Ecto neural progenitor cell (in vitro differentiated cells): ENCODE measurements around the gene CIC.

Experiments
- DNase-seq: peaks from one replicate; pipeline ENCODE4 v3.0.0-alpha.2; 2018; ENCODE audit warnings: low spot score

Gene CIC

DNA sequence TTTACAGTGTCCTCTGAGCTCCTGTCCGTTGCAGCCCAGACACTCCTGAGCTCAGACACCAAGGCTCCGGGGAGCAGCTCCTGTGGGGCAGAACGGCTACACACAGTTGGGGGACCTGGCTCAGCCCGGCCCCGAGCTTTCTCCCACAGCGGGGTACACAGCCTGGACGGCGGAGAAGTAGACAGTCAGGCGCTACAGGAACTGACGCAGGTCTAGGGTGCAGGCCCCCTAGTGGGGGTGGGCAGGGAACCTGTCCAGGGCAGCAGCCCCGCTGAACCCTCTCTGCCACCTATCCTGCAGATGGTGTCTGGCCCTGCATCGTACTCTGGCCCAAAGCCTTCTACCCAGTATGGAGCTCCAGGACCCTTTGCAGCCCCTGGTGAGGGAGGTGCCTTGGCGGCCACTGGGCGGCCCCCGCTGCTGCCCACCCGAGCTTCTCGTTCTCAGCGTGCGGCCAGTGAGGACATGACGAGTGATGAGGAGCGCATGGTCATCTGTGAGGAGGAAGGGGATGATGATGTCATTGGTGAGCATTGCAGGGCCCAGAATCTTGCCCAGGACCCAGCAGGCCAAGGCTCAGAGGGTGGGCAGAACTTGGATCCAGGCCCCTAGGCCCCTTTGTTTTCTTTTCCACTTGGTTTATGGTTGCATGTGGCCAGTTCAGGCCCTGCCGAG, 20.0 kb downstream of the CIC start:
- no peak for DNase-seq

DNA sequence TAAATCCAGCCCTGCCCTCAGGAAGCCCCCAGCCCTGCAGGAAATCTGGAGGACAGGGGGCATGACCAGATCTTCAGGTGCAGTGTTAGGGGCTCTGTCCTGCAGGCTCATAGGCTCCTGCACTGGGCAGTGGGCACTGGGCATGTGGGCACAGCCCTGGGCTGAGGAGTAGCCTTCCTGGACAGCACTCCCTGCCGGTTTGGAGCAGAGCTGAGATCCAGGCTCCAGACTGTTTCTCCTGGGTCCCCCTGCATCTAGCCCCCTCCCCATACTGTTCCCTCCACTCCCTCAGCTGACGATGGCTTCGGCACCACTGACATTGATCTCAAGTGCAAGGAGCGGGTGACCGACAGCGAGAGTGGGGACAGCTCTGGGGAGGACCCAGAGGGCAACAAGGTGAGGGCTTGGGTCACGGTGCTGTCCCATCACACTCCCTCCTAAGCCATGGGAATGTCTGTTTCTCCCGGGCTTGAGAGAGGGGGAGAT, 20.5 kb downstream of the CIC start:
- DNase-seq: no peak

- no peak for DNase-seq
These were observed 21.1 kb downstream of the CIC start for GRCh38 chr19:42290136-42290522.

- no peak for DNase-seq
These were observed 21.7 kb downstream of the CIC start for GRCh38 chr19:42290523-42291434.

DNA sequence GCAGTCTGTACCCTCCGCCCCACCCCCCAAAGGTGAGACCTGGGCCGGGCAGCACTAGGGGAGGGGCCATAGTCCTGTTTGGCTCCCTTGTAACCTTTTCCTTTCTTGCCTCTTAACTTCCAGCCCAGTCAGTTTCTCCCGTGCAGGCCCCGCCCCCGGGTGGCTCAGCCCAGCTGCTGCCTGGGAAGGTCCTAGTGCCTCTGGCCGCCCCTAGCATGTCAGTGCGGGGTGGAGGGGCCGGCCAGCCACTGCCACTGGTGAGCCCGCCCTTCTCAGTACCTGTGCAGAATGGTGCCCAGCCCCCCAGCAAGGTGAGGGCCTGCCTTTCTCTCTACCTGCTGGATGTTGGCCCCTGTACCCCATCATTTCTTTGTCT, 22.4 kb downstream of the CIC start:
- no peak for DNase-seq

- no peak for DNase-seq
These were observed 23.2 kb downstream of the CIC start for GRCh38 chr19:42292042-42292960.

DNA sequence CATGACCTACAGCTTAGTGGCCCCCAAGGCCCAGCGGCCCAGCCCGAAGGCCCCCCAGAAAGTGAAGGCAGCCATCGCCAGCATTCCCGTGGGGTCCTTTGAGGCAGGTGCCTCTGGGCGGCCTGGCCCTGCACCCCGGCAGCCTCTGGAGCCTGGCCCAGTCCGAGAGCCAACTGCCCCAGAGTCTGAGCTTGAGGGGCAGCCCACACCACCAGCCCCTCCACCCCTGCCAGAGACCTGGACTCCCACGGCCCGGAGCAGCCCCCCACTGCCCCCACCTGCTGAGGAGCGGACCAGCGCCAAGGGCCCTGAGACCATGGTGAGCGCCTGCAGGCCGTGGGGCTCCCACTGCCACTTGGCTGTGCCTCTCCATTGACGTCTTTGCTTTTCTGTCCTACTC, 23.9 kb downstream of the CIC start:
- no peak for DNase-seq

- DNase-seq: no peak
These were observed 24.5 kb downstream of the CIC start for GRCh38 chr19:42293540-42293939.

- DNase-seq: no peak
These were observed 24.9 kb downstream of the CIC start for GRCh38 chr19:42293948-42294347.

- no peak for DNase-seq
These were observed 25.6 kb downstream of the CIC start for GRCh38 chr19:42294471-42295137.

- DNase-seq: no peak
These were observed 26.3 kb downstream of the CIC start for GRCh38 chr19:42295342-42295741.

GRCh38 chr19:42295831-42296525, 26.9 kb downstream of the CIC start:
- peak; percentile 86 for DNase-seq

DNA sequence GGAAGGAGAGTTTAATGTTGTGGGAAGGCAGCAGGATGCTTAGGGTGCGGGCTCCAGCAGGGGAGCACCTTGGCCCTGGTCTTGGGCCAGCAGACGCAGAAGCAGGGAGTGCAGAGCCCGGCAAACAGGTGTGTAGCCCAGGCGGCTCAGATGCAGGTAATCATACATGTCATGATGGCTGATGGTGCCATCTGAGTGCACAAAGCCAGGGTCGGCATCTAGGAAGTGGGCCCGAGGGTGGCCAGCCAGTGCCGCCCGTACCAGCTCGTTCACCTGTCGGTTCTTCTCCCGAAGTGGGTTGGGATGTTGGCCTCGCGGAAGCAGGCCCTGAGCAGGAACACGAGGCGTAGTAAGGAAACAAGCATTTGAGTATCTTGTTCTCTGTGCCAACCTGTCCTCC, 28.0 kb downstream of the CIC start:
- DNase-seq: no peak

GRCh38 chr19:42301646-42302203, 32.7 kb downstream of the CIC start, which contains the start of gene PRR19:
PRR19 (plus strand) TSS chr19:42302132; CDS start chr19:42309585, 7,453 bp downstream.
- no peak for DNase-seq

DNA sequence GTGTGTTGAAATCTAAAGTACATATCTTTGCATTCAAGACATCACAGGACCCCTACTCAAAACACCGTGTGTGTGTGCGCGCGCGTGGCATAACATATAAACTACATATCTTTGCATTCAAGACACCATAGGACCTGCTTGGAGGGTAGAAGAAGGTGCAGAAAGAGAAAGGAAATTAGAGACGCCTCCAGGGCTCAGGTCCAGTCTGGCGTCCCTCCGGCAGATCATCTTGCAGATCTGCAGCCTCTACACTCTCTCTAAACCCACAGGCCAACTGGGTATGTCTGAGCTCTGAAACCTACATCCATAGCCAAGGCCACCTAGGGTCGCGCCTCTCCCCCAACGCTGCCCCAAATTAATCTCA, 34.0 kb downstream of the CIC start:
- DNase-seq: no peak

DNA sequence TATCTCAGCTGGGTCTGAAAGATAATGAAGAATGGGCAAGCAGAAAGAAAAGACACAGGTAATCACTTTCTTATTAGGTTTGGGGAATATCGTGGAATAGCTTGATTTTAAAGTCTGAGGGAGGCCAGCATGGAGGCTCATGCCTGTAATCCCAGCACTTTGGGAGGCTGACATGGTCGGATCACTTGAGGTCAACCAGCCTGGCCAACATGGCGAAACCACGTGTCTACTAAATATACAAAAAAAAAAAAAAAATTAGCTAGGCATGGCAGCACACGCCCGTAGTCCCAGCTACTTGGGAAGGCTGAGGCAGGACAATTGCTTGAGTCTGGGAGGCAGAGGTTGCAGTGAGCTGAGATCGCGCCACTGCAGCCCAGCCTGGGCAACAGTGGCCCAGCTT, 34.8 kb downstream of the CIC start:
- no peak for DNase-seq

GRCh38 chr19:42306646-42307045, 37.6 kb downstream of the CIC start:
- DNase-seq: peak; percentile 42

DNA sequence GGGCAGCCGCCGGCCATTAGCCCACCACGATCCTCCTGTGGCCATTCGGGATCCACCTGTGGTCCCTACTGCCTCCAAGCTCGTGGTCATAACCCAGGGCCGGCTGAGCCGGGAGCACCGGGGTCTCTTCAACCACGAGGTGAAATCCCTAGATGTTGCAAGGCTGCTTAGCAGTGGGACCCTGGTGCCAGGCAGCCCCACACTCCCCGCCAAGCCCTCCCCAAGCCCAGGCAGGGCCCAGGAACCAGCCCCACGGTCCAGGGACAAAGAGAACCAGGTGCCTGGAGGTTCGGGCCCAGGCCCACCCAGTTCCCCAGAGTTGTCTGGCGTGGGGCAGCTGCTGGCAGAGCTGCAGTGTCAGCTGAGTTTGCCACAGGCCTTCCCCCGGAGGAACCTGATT, 40.6 kb downstream of the CIC start:
- DNase-seq: peak; percentile 39

GRCh38 chr19:42311657-42312056, 42.6 kb downstream of the CIC start:
- DNase-seq: peak; percentile 41

DNA sequence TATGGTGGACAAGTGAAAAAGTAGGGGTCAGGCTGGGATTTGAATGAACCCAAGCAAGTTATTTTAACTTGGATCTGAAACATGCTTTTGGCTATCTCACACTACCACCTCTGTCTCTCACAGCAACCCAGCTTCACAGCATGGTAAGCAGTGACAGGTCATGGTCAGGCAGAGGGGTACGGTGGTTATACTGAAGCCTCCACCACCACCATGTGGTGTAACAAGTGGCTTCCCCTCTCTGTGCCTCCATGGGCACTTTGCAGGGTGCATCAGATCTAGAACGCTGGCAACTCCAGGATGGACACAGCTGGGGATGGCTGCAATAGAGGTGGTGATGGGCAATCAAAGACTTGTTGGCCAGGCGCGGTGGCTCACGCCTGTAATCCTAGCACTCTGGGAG, 43.3 kb downstream of the CIC start:
- peak; percentile 35 for DNase-seq
